Measurements from ENCODE around the gene ERBB3. TPM values are rescaled to one million over a fixed set of nuclear protein-coding genes. Genes with fewer than 3 reads are reported as not detected.
A peak's percentile ranks its signal among the peaks of the same experiment; 100 is the strongest.

The ERBB3 gene
- total RNA-seq, 1 donor from 2014 or later = 2.3 TPM

- Histone ChIP-seq H3K27ac (replicated peaks) (peak overlapping the region; percentile 92), H3K36me3 (peaks cover 42% of the 10 kb centered on the region), H3K27me3 (ENCODE audit: low read depth) (no peaks in the 10 kb centered on the region), H3K4me1 (peaks cover 35% of the 10 kb centered on the region), H3K9me3 (replicated peaks) (no peaks in the 10 kb centered on the region), H3K4me3 (peak overlapping the region; percentile 89)
- no peak for DNase-seq
- TF ChIP-seq CTCF (IDR thresholded peaks at IDR 0.05; ENCODE audit: borderline replicate concordance) = no peak
- intact Hi-C loops (cut with micrococcal nuclease) = no loop called here
These were observed 25.6 kb downstream of the ERBB3 start for GRCh38 chr12:56105609-56105902.

GRCh38 chr12:56107242-56107641 lies 27.3 kb downstream of the ERBB3 start:
- no peaks in the 10 kb centered on the region for H3K27me3 ChIP-seq (ENCODE audit: low read depth)
- peaks cover 58% of the 10 kb centered on the region for H3K36me3 ChIP-seq
- intact Hi-C loops (cut with micrococcal nuclease) = no loop called here
- TF ChIP-seq CTCF (IDR thresholded peaks at IDR 0.05; ENCODE audit: borderline replicate concordance) = no peak
- H3K9me3 ChIP-seq (replicated peaks) = no peaks in the 10 kb centered on the region
- H3K4me3 ChIP-seq = no peak overlapping the region
- H3K4me1 ChIP-seq = peaks cover 35% of the 10 kb centered on the region
- no peak overlapping the region for H3K27ac ChIP-seq (replicated peaks)
- DNase-seq = no peak

GRCh38 chr12:56110571-56110970 lies 30.6 kb downstream of the ERBB3 start:
- Histone ChIP-seq H3K9me3 (replicated peaks) (no peaks in the 10 kb centered on the region), H3K4me3 (no peak overlapping the region), H3K27ac (replicated peaks) (no peak overlapping the region), H3K36me3 (peaks cover 75% of the 10 kb centered on the region), H3K4me1 (peaks cover 15% of the 10 kb centered on the region), H3K27me3 (ENCODE audit: low read depth) (no peaks in the 10 kb centered on the region)
- TF ChIP-seq CTCF (IDR thresholded peaks at IDR 0.05; ENCODE audit: borderline replicate concordance) = no peak
- DNase-seq = no peak
- intact Hi-C loops (cut with micrococcal nuclease) = no loop called here

GRCh38 chr12:56114084-56114483 lies 34.1 kb downstream of the ERBB3 start:
- H3K27ac ChIP-seq (replicated peaks) = no peak overlapping the region
- H3K4me1 ChIP-seq = peaks cover 28% of the 10 kb centered on the region
- no peak for TF ChIP-seq CTCF (IDR thresholded peaks at IDR 0.05; ENCODE audit: borderline replicate concordance)
- DNase-seq = no peak
- no peaks in the 10 kb centered on the region for H3K9me3 ChIP-seq (replicated peaks)
- intact Hi-C loops (cut with micrococcal nuclease) = no loop called here
- H3K36me3 ChIP-seq = peaks cover 48% of the 10 kb centered on the region
- no peaks in the 10 kb centered on the region for H3K27me3 ChIP-seq (ENCODE audit: low read depth)
- H3K4me3 ChIP-seq = no peak overlapping the region

- H3K27ac ChIP-seq (replicated peaks) = peak overlapping the region; percentile 91
- DNase-seq = no peak
- peak overlapping the region; percentile 91 for H3K4me3 ChIP-seq
- intact Hi-C loops (cut with micrococcal nuclease) = loop anchor here (5.0 kb wide), 2 partner anchors 42 to 77 kb away; partner anchors contain the start of gene MYL6
- no peaks in the 10 kb centered on the region for H3K27me3 ChIP-seq (ENCODE audit: low read depth)
- no peak for TF ChIP-seq CTCF (IDR thresholded peaks at IDR 0.05; ENCODE audit: borderline replicate concordance)
- no peaks in the 10 kb centered on the region for H3K9me3 ChIP-seq (replicated peaks)
- H3K4me1 ChIP-seq = peaks cover 41% of the 10 kb centered on the region
- H3K36me3 ChIP-seq = peaks cover 36% of the 10 kb centered on the region
These were observed 35.4 kb downstream of the ERBB3 start for GRCh38 chr12:56115329-56115728.

Measured in left ventricle myocardium inferior (tissue), 1 donor.